ENCODE data around the gene TXNDC16.

TXNDC16 gene

GRCh38 chr14:52545584-52546317 lies 6.6 kb downstream of the TXNDC16 start:
- TF ChIP-seq, protein P1, sequence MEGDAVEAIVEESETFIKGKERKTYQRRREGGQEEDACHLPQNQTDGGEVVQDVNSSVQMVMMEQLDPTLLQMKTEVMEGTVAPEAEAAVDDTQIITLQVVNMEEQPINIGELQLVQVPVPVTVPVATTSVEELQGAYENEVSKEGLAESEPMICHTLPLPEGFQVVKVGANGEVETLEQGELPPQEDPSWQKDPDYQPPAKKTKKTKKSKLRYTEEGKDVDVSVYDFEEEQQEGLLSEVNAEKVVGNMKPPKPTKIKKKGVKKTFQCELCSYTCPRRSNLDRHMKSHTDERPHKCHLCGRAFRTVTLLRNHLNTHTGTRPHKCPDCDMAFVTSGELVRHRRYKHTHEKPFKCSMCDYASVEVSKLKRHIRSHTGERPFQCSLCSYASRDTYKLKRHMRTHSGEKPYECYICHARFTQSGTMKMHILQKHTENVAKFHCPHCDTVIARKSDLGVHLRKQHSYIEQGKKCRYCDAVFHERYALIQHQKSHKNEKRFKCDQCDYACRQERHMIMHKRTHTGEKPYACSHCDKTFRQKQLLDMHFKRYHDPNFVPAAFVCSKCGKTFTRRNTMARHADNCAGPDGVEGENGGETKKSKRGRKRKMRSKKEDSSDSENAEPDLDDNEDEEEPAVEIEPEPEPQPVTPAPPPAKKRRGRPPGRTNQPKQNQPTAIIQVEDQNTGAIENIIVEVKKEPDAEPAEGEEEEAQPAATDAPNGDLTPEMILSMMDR (IDR thresholded peaks at IDR 0.05): no peak
- no peak overlapping the region for H3K4me3 ChIP-seq
- no peak overlapping the region for H3K27ac ChIP-seq
- no peak for DNase-seq (ENCODE audit: low spot score)

DNA sequence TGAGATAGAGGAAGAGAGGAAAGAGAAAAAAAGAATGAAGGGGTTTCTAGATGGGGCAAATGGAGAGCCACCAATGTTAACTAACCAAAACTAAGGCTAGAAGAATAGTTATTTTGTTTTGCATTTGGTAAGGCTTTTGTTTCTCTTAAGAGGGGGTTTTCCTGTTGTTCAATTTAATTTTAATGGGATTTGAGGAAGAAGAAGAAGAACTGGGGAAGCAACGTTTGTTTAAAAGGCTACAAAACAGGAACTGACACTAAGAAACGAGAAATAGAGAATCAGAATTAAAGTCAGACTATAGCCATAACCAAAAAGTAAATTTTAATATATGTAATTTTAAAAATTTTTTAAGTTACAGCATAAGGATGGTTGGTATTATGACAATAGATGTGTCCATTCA lies 13.7 kb downstream of the TXNDC16 start:
- Histone ChIP-seq H3K27ac (no peak overlapping the region), H3K4me3 (no peak overlapping the region)
- DNase-seq (ENCODE audit: low spot score): no peak
- TF ChIP-seq, protein P1 (IDR thresholded peaks at IDR 0.05): no peak

DNA sequence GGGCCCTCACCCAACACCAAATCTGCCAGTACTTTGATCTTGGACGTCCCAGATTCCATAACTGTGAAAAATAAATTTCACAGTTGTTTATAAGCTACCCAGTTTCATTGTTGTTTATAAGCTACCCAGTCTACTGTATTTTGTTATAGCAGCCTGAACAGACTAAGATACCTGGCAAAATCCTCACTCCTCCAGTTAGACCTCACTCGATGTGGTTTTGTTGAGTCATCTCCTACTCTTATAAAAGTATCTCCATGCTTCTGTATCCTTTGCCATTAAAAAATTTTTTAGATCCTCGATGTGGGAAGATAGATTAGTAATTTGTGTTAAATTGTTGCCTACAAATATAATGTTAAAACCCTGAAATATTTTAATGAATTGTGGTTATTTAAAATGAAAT lies 16.0 kb downstream of the TXNDC16 start:
- no peak for DNase-seq (ENCODE audit: low spot score)
- H3K4me3 ChIP-seq: no peak overlapping the region
- TF ChIP-seq, protein P1 (IDR thresholded peaks at IDR 0.05): no peak
- H3K27ac ChIP-seq: no peak overlapping the region

DNA sequence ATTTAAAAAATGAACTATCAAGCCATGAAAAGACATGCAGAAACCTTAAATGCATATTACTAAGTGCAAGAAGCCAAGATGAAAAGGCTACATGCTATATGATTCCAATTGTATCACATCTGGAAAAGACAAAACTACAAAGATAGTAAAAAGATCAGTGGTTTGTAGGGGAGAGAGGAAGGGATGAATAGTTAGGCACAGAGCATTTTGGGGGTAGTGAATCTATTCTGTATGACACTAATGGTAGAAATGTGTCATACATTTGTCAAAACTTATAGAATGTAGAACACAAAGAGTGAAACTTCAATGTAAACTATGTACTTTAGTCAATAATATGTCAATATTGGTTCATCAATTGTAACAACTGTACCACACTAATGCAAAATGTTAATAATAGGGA lies 20.8 kb downstream of the TXNDC16 start:
- no peak for DNase-seq (ENCODE audit: low spot score)
- no peak overlapping the region for H3K27ac ChIP-seq
- no peak overlapping the region for H3K4me3 ChIP-seq
- TF ChIP-seq, protein P1 (IDR thresholded peaks at IDR 0.05): no peak

DNA sequence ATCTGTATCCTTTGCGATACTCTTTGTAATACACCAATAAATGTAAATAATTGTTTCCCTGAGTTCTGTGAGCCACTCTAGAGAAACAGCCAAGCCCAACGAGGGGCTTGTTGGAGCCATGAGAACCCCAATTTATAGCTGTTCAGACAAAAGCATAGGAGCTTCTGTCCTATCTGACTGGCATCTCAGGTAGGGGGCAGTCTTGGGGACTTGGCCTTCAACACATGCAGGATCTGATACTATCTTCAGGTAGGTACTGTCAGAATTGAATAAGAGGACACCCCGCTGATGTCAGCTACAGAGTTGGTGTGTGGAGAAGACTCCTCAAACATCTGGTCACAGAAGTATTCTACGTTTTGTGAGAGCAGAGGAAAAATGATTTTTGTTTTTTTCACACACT lies 25.3 kb downstream of the TXNDC16 start:
- DNase-seq (ENCODE audit: low spot score): no peak
- TF ChIP-seq, protein P1 (IDR thresholded peaks at IDR 0.05): no peak
- no peak overlapping the region for H3K27ac ChIP-seq
- no peak overlapping the region for H3K4me3 ChIP-seq

- Histone ChIP-seq H3K27ac (no peak overlapping the region), H3K4me3 (no peak overlapping the region)
- TF ChIP-seq, protein P1 (IDR thresholded peaks at IDR 0.05): no peak
- DNase-seq (ENCODE audit: low spot score): no peak
Measured at GRCh38 chr14:52522581-52523345, 29.5 kb downstream of the TXNDC16 start.

DNA sequence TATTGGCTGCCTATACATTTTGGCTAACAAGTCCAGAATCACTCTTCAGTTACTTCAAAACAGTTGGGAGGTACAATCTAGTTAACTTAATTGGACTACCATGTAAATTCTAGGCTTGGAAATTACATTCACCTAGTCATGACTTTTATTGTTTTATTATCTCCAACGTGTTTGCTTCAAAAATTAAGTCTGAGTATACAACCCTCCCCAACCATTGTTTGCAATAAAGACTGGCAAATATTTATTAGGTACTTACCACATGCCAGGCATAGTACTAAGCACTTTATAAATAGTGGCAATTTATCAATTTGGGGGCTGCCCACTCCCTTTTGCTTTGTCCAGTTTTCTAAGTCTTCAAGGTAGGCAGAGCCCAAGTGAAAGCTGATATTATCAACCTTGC lies 30.3 kb downstream of the TXNDC16 start:
- Histone ChIP-seq H3K27ac (no peak overlapping the region), H3K4me3 (no peak overlapping the region)
- TF ChIP-seq, protein P1 (IDR thresholded peaks at IDR 0.05): no peak
- no peak for DNase-seq (ENCODE audit: low spot score)
